GM21619 (cell line): ENCODE data around the gene UVRAG.
A peak's percentile ranks its signal among the peaks of the same experiment; 100 is the strongest.

Source experiments
- ATAC-seq: cut with Tn5 transposase; IDR thresholded peaks from one replicate; pipeline ENCODE4 v1.9.1; 2021; ENCODE audit not compliant: unreplicated experiment

Gene UVRAG

DNA sequence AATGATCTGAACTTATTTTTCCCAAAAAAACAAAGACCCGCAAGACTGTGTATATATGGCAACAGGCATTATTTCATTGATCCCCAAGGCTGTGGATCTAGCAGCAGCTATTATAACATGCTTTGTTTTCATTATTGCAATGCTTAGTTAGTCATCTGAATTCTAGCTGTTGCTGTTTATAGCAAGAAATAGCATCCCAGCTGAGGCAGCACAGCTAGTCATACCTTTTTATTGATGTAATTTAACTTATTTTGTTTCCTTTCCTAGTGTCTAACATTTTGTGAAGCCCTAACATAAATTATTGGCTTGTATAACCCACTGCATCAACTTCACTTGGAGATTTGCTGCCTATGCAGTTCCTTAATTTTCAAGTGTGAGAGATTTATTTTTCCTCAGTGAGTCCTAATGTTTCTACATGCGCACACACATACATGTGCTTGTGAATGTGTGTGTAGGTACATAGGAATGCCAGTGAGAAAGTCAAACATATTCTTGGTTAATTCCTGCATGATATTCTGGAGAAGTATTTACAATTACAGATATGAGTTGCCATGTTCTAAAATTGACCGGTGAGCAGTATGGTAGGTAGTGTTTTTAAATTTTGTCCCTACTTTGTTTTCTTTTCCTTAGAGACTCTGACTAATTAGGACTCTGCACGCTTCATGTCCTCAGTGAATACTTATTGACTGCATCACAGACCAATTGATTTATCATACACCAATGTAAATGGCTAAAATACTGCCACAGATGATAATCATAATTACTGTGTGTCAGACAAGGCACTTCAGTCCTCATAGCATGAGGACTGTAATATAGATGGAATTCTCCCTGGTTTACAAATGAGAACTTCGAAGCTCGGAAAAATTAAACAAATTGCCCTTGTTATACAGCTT is 272.0 kb downstream of the UVRAG start:
- ATAC-seq: no peak

DNA sequence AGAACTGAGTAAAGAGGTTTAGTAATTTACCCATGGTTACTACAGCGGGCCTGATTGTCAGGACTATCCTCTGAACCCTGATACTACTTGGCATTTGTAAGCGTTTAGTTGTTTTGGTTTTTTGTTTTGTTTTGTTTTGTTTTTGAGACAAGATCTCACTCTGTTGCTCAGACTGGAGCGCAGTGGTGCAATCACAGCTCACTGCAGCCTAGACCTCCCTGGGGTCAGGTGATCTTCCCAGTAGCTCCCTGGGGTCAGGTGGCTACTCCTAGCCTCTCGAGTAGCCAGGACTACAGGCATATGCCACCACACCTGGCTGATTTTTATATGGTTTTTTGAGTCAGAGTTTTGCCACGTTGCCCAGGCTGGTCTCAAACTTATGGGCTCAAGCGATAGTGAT is 272.7 kb downstream of the UVRAG start:
- no peak for ATAC-seq

DNA sequence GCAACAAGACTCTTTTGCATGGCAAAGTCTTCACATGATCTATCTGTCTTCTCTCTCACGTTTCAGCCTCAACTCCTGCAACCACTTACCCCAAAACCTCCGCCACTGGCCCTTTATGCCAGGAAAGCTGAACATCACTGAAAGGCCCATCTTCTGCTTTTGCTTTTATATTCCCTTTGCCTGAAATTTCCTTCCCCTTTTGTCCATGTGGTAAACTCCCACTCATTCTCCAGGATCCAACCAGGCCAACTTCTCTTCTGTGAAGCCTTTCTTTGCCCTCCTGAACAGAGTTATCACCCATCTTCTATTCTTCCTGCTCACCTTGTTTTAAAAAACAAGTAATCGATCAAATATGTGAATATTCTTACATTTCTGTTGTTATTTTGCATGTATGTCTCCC is 273.5 kb downstream of the UVRAG start:
- no peak for ATAC-seq

DNA sequence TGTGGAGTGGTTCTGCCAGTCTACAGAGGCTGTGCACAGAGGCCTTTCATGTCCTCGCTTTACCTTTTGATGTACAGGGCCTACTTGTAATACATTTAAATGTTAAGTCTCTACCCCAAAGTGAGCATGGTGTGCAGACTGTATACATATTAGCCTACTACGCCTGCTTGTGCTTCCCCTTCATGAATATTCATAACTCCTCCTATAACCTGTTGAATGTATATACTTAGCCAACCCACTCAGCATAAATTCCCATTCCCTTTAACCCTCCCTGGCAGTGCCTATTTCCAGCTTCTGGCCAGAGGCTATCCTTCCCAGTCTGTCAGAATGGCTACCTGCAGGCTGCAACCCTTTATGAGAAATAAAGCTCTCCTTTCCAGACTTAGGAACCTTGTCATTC is 275.2 kb downstream of the UVRAG start:
- no peak for ATAC-seq

DNA sequence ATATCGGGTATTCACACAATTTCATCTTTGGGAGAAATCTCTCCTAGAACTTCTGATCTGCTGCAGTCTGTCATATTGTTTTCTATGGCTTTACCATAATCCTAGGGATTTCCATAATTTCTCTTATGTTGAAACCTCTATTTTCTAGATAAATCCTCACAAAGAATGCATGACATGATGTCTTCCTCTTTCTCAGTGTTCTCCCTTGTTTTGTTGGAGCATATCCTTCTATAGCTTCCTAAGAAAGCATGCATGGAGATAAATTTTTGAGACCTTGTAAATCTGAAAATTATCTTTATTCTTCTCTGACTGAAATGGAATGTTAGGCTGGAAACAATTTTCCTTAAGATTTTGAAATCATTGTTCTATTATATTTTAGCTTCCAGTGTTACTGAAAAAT is 275.8 kb downstream of the UVRAG start:
- no peak for ATAC-seq

DNA sequence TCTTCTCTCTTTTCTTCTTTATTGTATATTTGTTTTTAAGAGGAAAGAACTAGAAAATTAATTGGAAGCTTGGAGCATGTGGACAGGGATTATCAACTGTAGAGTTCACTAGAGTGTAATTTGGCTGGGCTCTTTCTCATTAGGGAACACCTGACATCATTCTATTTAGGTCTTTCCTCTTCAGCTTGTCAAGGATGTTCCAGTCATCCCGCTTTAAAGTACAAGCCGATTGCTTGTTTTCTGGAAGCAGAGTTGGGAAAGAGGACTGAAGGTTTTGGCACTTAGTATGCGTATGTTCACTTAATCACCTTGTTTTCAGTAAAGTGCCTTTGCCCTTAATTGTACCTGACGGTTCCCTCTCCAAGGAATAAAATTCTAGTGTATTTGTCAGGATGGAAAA is 279.7 kb downstream of the UVRAG start:
- ATAC-seq: no peak

DNA sequence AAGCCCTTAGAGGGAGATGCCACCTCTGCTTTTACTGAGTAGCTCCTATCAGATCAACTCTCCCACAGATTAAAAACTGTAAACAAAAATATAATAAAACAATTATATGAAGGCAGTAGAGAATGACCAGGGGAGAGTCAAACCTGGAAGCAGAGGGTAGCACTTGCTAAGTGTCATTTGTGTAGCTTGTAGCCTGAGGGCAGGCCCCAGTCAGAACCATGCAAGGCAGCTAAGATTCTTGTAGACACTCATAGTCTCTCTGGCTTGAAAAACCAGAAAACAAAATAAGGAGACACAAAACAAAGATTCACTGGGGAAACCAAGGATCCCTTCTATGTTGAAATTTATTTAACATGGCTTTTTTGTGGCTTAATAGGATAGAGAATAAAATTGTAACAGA is 280.9 kb downstream of the UVRAG start:
- ATAC-seq: no peak

DNA sequence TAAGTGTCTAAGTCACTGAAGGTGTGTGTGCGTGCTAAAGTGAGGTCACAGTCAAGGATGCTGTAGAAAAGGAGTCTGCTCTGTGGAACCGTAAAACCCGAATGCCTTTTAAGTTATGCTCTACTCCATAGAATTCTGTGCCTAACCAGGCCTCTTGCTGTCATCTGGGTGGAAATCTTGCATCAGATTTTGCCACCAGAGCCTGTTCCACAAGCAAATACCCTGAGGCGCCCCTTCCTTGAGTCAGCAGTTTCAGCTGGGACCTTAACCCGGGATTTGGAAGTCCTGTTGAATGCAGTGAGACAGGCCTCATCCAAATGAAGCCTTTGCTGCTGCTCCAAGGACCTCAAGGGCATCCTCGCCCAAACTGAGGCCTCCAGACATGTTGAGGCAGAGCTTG is 281.5 kb downstream of the UVRAG start:
- ATAC-seq: no peak

DNA sequence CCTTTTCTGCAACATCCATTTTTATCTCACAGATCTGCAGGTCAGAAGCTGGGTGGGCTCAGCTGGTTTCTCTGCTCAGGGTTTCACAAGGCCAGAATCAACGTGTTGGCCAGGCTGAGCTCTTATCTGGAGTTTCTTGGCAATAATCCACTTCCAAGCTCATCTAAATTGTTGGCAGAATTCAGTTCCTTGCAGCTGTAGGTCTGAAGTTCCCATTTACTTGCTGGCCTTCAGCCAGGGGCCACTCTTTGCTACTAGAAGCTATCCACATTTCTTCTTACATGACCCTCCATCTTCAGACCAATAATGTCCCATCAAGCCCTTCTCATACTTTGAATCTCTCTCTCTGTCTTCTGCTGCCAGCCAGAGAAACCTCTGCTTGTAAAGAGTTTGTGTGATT is 287.8 kb downstream of the UVRAG start:
- no peak for ATAC-seq

DNA sequence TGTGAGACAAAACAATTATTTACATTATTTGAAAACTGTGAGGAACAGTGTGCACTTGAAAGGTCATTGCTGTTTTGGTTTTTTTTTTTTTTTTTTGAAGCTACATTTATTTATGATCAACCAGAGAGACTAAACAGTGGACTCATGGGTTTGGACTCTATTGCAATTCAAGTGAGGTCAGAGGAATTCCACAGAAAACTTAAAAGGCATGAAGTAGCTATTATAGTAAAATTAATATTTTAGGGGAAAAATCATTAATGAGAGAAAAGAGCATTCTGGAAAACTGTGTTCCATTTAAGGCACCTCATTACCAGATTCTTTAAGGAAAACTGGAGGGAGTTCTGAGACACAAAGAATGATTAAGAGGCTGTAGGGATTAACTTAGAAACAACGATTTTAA is 288.4 kb downstream of the UVRAG start:
- ATAC-seq: no peak

DNA sequence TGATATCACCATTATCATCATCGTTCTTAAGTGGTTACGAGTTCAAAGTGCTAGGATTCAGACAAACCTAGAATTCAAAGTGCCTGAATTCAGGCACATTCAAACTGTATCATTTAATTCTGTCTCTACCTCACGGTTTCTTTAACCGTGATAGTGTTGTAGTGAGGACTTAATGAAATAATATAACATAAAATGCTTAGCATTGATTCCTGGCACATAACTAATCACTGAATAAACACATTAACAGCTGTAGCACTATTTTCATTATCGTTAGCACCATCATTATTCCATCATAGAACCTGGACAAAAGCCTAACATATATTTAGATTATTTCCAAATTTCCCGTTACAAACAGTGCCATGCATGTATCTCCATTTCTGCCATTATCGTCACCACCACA is 289.3 kb downstream of the UVRAG start:
- ATAC-seq: no peak

DNA sequence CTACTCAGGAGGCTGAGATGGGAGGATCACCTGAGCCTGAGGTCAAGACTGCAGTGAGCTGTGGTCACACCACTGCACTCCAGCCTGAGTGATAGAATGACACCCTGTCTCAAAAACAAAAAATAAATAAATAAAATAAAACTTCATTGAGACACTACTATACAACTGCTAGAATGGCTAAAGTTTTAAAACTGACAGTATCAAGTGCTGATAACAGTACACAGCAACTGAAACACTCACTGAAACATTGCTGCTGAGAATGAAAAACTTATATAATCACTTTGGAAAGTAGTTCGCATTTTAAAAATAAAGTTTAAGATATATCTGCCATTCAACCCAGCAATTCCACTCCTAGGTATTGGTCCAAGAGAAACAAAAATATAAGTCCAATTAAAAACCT is 290.6 kb downstream of the UVRAG start:
- no peak for ATAC-seq

DNA sequence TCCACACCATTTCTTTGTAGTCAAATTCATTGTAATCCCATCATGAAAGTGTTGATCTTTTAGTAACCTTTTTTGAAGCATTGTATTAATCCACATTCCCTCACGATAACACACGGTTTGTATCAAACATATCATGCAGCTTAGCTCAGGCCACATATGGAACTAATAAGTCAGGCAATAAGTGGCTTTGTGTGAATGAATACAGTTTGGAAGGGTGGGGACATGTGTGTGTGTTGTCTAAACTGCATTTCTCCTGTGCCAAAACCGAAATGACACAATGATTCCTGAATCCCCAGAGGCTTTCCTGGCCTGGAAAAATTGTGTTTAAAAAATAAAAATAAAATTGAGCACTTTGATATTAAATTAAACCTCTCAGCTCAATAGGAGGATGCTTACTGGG is 293.0 kb downstream of the UVRAG start:
- no peak for ATAC-seq

DNA sequence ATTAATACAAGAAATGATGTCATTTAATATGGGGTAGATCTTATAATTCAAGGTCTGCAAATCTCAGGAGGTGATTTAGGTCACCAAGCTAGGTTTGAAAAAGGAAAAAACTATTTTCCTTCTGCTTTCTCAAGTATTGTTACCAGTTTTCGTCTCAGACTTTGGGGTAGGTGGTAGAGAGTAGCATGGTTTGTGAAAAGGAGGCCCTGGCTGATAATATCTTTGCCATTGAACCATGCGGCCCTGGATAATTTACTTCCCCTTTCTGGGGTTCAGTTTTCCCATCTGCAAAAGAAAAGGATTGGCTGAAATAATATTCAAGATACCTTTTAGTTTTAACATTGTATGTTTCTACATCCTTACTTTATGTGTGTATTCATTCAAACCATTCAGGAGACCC is 299.2 kb downstream of the UVRAG start:
- no peak for ATAC-seq

DNA sequence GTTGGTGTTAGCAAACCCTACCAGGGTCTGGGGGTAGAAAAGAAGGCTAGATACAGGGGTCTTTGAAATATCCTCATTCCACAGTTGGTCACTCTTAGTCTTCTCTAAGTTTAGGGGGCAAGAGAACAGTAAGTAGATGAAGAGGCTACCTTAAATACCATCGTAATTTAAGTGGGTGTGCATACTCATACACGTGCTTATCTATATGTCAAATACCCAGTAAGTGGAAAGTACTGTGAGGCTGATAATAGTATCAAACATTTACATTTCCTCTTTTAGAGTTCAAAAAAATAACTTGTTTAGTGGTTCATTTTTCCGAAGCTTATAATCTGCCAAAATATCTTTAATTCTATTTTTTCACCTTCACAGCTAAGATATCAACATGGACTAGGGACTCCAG is 300.5 kb downstream of the UVRAG start:
- ATAC-seq: no peak

DNA sequence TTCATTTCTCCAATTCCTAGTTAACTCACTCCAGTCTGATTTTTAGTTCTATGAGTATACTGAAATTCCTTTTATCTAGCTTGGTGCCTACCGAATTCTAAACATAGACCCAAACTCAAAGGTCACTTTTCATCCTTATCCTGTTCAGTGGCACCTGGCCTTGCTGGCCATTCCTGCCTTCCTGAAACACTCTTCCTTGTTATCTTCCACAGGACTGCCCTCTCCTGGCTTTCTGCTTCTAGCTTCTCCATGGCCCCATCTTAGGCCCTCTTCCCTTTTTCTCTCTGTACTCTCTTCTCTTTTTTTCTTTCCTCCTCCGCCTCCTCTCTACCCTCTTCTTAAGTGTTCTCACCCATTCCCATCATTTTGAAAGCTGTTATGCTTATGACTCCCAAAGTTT is 304.0 kb downstream of the UVRAG start:
- no peak for ATAC-seq

DNA sequence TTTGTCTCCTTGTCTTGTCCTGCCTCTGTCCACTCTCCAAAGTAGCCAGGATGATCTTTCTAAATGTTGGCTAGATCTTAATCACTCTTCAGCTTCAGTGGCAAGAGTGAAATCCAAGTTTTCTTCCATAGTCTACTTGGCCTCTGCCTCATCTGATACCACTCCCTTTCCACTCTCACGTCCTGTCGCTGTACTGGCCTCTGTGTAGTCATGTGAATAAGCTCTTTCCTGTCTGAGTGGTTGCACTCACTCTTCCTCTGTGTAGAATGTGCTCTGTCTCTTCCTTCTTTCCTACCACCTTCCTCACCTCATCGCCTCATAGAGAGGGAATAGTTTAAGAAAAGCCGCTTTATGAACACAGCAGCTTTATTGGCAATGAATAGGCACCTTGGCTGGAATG is 304.8 kb downstream of the UVRAG start:
- no peak for ATAC-seq

DNA sequence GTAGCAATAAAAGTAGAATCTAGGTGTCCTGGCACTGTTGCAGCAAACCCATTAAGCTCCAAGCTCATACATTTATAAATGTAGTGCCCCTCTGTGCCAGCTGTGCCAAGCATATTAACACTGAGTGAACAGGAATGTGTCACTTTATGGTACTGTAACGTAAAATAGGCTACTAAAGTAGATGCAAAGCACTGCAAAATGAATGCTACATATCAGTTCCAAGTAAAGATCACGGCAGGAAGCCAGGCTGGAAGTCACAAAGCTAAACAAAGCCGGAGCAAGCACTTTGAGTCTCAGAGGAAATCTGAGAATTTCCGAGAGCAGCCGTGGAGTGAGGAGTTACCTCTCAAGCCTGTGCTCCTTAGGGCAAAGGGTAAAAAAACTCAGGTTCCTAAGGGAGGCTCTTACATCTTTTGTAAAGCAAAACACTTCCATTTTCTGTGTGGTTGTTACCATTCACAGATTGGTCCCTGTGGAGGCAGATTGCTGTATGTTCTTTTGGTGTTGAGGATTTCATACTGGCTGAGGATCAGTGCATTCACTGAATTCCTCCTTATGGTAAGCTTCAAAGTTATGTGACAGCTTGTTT is 305.6 kb downstream of the UVRAG start:
- ATAC-seq: no peak

DNA sequence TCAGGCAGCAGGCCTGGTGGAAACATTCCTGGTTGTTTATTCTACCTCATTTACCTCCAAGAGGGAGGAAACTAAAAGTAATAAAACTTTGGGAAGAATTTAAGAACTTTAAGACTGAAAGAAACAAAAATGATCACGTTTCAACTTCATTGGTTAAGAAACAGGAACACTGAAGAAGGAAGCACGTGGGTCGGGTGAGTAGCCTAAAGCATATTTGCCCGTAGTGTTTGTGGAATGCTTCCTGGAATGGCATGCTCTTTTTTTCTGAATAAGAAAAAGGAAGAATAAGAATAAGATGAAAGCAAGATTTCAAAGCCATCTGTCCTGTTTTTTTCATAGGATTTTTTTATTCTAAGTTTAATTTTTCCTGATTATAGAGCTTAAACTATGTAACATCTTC is 308.2 kb downstream of the UVRAG start:
- ATAC-seq: no peak

DNA sequence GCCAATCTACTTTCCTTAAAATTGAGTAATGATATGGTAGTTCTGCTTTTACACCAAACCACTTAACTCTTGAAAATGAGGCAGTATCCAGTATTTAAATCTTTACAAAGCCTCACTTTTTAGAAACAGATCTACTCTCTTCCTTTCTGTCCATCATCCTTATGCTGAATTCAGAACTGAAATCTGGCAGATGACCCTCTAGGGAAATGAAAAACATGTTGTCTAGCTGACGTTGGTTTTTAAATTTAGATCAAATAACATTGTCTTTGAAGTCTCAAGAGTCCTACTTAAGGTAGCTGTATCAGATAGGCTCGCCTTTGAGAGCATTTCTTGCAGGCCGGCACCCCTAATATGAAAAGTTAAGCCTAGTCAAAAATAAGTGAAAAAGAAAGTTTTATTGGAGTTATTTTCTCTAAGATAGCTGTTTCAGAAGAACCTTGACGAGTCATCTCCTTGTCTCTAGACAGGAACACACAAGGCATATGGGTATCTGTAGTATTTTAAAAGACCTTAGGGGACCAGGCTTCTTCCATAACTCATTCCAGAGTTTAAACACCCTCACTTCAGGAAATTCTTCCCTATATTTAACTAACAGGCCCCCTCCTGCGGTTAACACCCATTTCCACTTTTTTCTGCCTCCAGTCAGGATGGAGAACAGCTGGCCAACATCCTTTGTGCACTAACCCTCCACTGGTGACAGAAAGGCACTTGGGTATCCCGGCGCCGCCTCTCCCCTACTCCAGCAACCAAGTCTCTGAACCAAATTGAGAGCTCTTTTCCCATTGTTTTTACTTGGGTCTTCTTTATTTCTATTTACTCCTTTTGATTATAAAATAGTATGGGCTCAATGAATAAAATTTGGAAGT is 310.1 kb downstream of the UVRAG start:
- ATAC-seq: peak; percentile 61

DNA sequence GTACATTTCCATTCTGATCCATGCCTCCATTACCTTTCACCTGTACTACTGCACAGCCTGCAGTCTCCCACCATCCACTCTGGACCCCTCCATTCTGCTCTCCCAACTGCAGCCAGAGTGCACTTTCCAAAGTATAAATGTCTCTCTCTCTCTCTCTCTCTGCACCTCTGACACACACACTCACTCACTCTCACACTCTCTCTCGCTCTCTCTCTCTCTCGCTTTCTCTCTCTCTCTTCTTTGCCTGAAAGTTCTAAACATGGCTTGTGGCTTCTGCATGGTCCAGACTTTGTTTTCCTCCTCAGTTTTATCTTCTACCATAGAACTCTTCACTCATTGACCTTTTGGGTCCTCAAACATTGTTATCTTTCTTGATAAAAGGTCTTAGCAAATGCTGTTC is 314.7 kb downstream of the UVRAG start:
- no peak for ATAC-seq

DNA sequence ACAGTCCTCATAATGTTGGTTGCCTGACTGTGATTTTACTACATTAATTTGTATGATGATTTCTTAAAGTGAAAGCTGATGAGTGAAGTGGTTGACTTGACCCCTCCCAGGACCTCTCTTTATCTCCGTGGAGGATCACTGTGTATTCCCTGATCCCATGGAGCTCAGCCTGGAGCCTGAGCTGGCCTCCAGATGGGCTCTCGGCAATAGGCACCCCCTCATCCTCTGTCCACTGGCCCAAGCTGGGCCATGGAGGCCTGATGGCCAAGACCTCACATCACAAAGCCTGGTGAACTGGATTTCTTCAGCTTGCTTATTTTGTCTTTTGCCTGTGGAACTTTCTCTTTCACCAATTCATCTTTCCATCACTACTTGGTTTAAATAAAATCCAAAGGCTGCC is 316.1 kb downstream of the UVRAG start:
- no peak for ATAC-seq
